GM12878 (cell line): ENCODE data around the gene PIEZO2. TPM values are rescaled to one million over a fixed set of nuclear protein-coding genes. Genes with fewer than 3 reads are reported as not detected.

Experiments used
- ATF7 ChIP-seq: fragments of 450-650 bp; IDR thresholded peaks from 2 replicates; pipeline ENCODE4 v1.6.1; 2016; ENCODE audit warnings: low read depth, mild to moderate bottlenecking
- CBFB ChIP-seq: IDR thresholded peaks from 2 replicates; pipeline ENCODE4 v1.6.1; 2016; ENCODE audit warnings: antibody characterized with exemption, low read depth
- CBX5 ChIP-seq: sonication (generic); IDR thresholded peaks from 2 replicates; pipeline ENCODE4 v1.6.1; 2016; ENCODE audit warnings: low read depth, moderate library complexity, mild to moderate bottlenecking, inconsistent platforms
- CHD1 ChIP-seq: IDR thresholded peaks from 2 replicates; pipeline ENCODE4 v1.6.1; 2012; ENCODE audit warnings: low read depth, low read length, improper control_type of control experiment
- CHD2 ChIP-seq: IDR thresholded peaks from 2 replicates; pipeline ENCODE4 v1.6.1; 2011; ENCODE audit warnings: low read depth, low read length, improper control_type of control experiment, borderline replicate concordance
- CHD4 ChIP-seq: fragments of 200-600 bp; sonication (generic); IDR thresholded peaks from 2 replicates; pipeline ENCODE4 v1.6.1; 2016; ENCODE audit warnings: mild to moderate bottlenecking
- CREB1 ChIP-seq: IDR thresholded peaks from 2 replicates; pipeline ENCODE4 v1.6.1; 2012; ENCODE audit warnings: low read depth, mild to moderate bottlenecking, inconsistent platforms
- EGR1 ChIP-seq, 2 experiments: IDR thresholded peaks; 1 replicate in 1 of 2; 2 replicates in 1 of 2; pipeline ENCODE4 v1.6.1; 2011 to 2012; ENCODE audit warnings: low read depth in 2 of 2, low read length in 2 of 2, borderline replicate concordance in 1 of 2, mild to moderate bottlenecking in 1 of 2, moderate library complexity in 1 of 2
- ELK1 ChIP-seq: IDR thresholded peaks from 2 replicates; pipeline ENCODE4 v1.6.1; 2012; ENCODE audit warnings: low read depth, low read length, improper control_type of control experiment
- ETV6 ChIP-seq, 2 experiments: fragments of 450-650 bp in 1 of 2; IDR thresholded peaks in 1 of 2; conservative IDR thresholded peaks in 1 of 2; 2 replicates each; pipeline ENCODE4 v1.6.1; 2014; ENCODE audit warnings: antibody characterized with exemption in 1 of 2, borderline replicate concordance in 1 of 2, low read depth in 1 of 2, mild to moderate bottlenecking in 1 of 2, moderate library complexity in 1 of 2
- FOS ChIP-seq: IDR thresholded peaks from 3 replicates; pipeline ENCODE4 v1.6.1; 2011; ENCODE audit warnings: borderline replicate concordance; ENCODE audit not compliant: insufficient read length; ENCODE audit errors: extremely low read depth
- FOXM1 ChIP-seq: IDR thresholded peaks from 2 replicates; pipeline ENCODE4 v1.6.1; 2012; ENCODE audit warnings: low read depth, mild to moderate bottlenecking, inconsistent platforms, low read length, moderate library complexity
- GATAD2B ChIP-seq: fragments of 450-650 bp; conservative IDR thresholded peaks from 2 replicates; pipeline ENCODE4 v1.6.1; 2017; ENCODE audit warnings: low read depth, mild to moderate bottlenecking, moderate library complexity
- HSF1 ChIP-seq: fragments of 150-350 bp; IDR thresholded peaks from 2 replicates; pipeline ENCODE4 v1.6.1; 2014; ENCODE audit warnings: mild to moderate bottlenecking, low read depth, low read length
- JUNB ChIP-seq: IDR thresholded peaks from 2 replicates; pipeline ENCODE4 v1.6.1; 2016; ENCODE audit warnings: antibody characterized with exemption, mild to moderate bottlenecking
- MXI1 ChIP-seq: fragments of 150-350 bp; IDR thresholded peaks from 2 replicates; pipeline ENCODE4 v1.6.1; 2011; ENCODE audit warnings: low read depth, mild to moderate bottlenecking, inconsistent platforms, low read length, improper control_type of control experiment
- NBN ChIP-seq: fragments of 450-650 bp; IDR thresholded peaks from 2 replicates; pipeline ENCODE4 v1.6.1; 2016
- PBX3 ChIP-seq: IDR thresholded peaks from 2 replicates; pipeline ENCODE4 v1.6.1; 2011; ENCODE audit warnings: mild to moderate bottlenecking, low read depth, low read length, moderate library complexity; ENCODE audit not compliant: insufficient replicate concordance
- PML ChIP-seq: IDR thresholded peaks from 2 replicates; pipeline ENCODE4 v1.6.1; 2012; ENCODE audit warnings: low read length, inconsistent platforms
- POLR2A ChIP-seq: IDR thresholded peaks from 2 replicates; pipeline ENCODE4 v1.6.1; 2011; ENCODE audit warnings: low read depth, mild to moderate bottlenecking, low read length
- POLR2AphosphoS5 ChIP-seq: IDR thresholded peaks from 2 replicates; pipeline ENCODE4 v1.6.1; 2011; ENCODE audit warnings: mild to moderate bottlenecking, low read length, inconsistent platforms
- RELB ChIP-seq: fragments of 450-650 bp; IDR thresholded peaks from 2 replicates; pipeline ENCODE4 v1.6.1; 2017; ENCODE audit warnings: low read depth, mild to moderate bottlenecking, moderate library complexity
- STAT3 ChIP-seq: IDR thresholded peaks from 2 replicates; pipeline ENCODE4 v1.6.1; 2011; ENCODE audit warnings: low read depth, low read length, improper control_type of control experiment
- SUZ12 ChIP-seq: fragments of 200-600 bp; sonication (generic); IDR thresholded peaks from one replicate; pipeline ENCODE4 v1.6.1; 2018; ENCODE audit warnings: antibody characterized with exemption, mild to moderate bottlenecking; ENCODE audit not compliant: unreplicated experiment
- YY1 ChIP-seq: IDR thresholded peaks from 2 replicates; pipeline ENCODE4 v1.6.1; 2011; ENCODE audit warnings: low read depth, mild to moderate bottlenecking, low read length
- polyA plus RNA-seq, 11 experiments: library from polyadenylated mRNA; depleted of rRNA in 4 of 11; unstranded in 6 of 11; stranded (reverse) in 5 of 11; fragments of >200 nt; fragmentation: Nextera tagmentation in 4 of 11; fragmentation: Illumina TruSeq in 1 of 11; extraction: Ambion mirVana in 4 of 11; extraction: Trizol in 1 of 11; gene quantifications; 1 replicate in 1 of 11; 2 replicates in 10 of 11; pipeline versions ENCODE4 v1.2.1 to v1.2.3, GENCODE V29; 2011 to 2016; ENCODE audit warnings: inconsistent platforms in 2 of 11, missing spikeins in 2 of 11, low read depth in 1 of 11
- total RNA-seq, 4 experiments: library from RNA; depleted of rRNA in 3 of 4; stranded (reverse); fragments of >200 nt in 3 of 4; fragmentation: Illumina TruSeq in 1 of 4; extraction: Trizol in 1 of 4; gene quantifications; 2 replicates each; pipeline versions ENCODE4 v1.2.1 to v1.2.3, GENCODE V29; 2013 to 2021

PIEZO2 gene
- total and polyA plus RNA-seq, 10 of the 15 experiments (the other 5 are each of a cell fraction or from before 2014, with no cell fraction given): 6.7 to 42.3 (median 27.4) TPM

GRCh38 chr18:10928011-10928771 is 221.2 kb downstream of the PIEZO2 start (continued):
- peak; percentile 20; the same call in 1 of the 2 replicates for TF ChIP-seq NBN
- 0 out of 2 replicates have a peak, but pooled peaks have one; percentile 14 for TF ChIP-seq GATAD2B
- TF ChIP-seq CBX5: no peak
- TF ChIP-seq ETV6 (conservative IDR thresholded peaks at IDR 0.05 in 1 of 2, IDR thresholded peaks at IDR 0.05 in 1 of 2; ENCODE audit: borderline replicate concordance in 1 of 2, low read depth in 1 of 2): peak in 1 of 2 experiments; percentile 86; a peak in 1 of 4 replicates
- no peak for TF ChIP-seq FOXM1
- TF ChIP-seq CHD4: 0 out of 2 replicates have a peak, but pooled peaks have one; percentile 62
- no peak for TF ChIP-seq CHD2
- TF ChIP-seq JUNB: peak; percentile 93
- TF ChIP-seq CHD1: peak; percentile 79; the same call in 1 of the 2 replicates
- TF ChIP-seq EGR1 (IDR thresholded peaks at IDR 0.05; ENCODE audit: borderline replicate concordance in 1 of 2, low read depth in 2 of 2, low read length in 2 of 2): peak in 1 of 2 experiments; percentile 8; a peak in 1 of 3 replicates
- TF ChIP-seq POLR2A: peak; percentile 45; the same call in 1 of the 2 replicates
- TF ChIP-seq PBX3: no peak
- no peak for TF ChIP-seq HSF1
- peak; percentile 48; the same call in 1 of the 2 replicates for TF ChIP-seq MXI1
- peak; percentile 61; the same call in 1 of the 2 replicates for TF ChIP-seq ATF7
- TF ChIP-seq YY1: peak; percentile 47; the same call in 1 of the 2 replicates
- TF ChIP-seq CBFB: 0 out of 2 replicates have a peak, but pooled peaks have one; percentile 30
- TF ChIP-seq ELK1: no peak
- TF ChIP-seq CREB1: peak; percentile 95
- TF ChIP-seq POLR2AphosphoS5: peak; percentile 71; the same call in 1 of the 2 replicates
- TF ChIP-seq SUZ12: no peak
- TF ChIP-seq STAT3: peak; percentile 25; the same call in 1 of the 2 replicates
- TF ChIP-seq PML: 0 out of 2 replicates have a peak, but pooled peaks have one; percentile 18
- peak; percentile 83 for TF ChIP-seq RELB
- no peak for TF ChIP-seq FOS
